ENCODE measurements around the gene ATP5F1D. TPM values are rescaled to one million over a fixed set of nuclear protein-coding genes. Genes with fewer than 3 reads are reported as not detected.
A peak's percentile ranks its signal among the peaks of the same experiment; 100 is the strongest.

ATP5F1D gene
- total and polyA plus RNA-seq, 2 donors (not counting 1 experiment from before 2014, with no cell fraction given): 150 to 166 TPM

DNA sequence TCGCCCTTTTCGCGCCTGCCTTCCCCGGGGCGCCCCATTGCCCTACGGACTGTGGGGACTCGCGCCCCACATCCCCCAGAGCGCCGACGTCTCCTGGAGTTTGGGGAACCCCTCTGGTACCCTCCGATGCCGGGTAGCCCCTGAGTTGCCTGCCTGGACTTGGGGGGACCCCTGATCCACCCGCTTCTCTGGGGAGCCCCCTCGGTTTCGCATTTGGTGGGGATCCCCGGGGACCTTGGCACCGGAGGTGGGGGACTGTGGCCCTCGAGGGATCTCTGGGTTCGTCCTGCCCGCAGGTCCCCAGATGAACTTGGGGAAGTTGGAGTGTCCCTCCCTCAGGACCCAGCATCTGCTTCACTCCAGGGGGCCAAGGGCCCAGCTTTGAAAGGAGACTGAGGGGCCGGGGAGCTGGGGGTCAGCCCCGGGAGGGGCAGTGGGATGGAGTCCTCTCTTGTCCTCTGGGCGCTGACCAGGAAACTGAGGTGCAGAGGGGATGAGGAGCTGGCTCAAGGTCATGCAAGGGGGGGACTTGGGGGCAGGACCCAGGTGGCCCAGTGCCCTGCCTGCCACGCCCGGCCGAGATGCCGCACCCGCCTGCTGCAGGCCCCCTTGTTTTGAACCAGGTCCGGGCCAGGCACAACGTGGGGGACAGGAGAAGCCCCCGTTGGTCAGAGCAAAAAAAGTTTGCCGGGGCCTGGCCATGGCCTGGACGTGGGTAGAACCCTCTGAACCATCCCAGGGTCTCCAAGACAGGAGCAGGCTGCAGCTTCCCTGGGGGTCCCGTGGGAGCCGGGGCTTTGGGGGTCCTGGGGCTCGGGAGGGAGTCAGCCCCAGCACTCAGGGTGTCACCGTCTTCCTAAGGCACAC is 45.2 kb downstream of the ATP5F1D start:
- H3K4me2 ChIP-seq (replicated peaks; ENCODE audit: low read depth, low read length, poor library complexity, severe bottlenecking): peak overlapping the region; percentile 38
- peak overlapping the region; percentile 62 for H3K4me3 Mint-ChIP-seq
- no peak overlapping the region for H3K27ac ChIP-seq (ENCODE audit: low read length in 2 of 2)
- ChIA-PET POLR2A (no interaction called here), CTCF (no interaction called here)
- WGBS (ENCODE audit: insufficient coverage): 38% methylated on average over 38 of the region's 38 CpGs
- peaks cover 0 to 69% (median 22%) of the 10 kb centered on the region in 4 experiments for H3K27me3 ChIP-seq (replicated peaks in 1 of 4; ENCODE audit: control extremely low read depth in 1 of 4, control insufficient read depth in 3 of 4, insufficient read depth in 4 of 4, low read length in 3 of 4)
- TF ChIP-seq, protein P1, sequence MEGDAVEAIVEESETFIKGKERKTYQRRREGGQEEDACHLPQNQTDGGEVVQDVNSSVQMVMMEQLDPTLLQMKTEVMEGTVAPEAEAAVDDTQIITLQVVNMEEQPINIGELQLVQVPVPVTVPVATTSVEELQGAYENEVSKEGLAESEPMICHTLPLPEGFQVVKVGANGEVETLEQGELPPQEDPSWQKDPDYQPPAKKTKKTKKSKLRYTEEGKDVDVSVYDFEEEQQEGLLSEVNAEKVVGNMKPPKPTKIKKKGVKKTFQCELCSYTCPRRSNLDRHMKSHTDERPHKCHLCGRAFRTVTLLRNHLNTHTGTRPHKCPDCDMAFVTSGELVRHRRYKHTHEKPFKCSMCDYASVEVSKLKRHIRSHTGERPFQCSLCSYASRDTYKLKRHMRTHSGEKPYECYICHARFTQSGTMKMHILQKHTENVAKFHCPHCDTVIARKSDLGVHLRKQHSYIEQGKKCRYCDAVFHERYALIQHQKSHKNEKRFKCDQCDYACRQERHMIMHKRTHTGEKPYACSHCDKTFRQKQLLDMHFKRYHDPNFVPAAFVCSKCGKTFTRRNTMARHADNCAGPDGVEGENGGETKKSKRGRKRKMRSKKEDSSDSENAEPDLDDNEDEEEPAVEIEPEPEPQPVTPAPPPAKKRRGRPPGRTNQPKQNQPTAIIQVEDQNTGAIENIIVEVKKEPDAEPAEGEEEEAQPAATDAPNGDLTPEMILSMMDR (IDR thresholded peaks at IDR 0.05): no peak
- peak; percentile 10 for TF ChIP-seq EZH2 (IDR thresholded peaks at IDR 0.05; ENCODE audit: borderline replicate concordance, insufficient read depth, low read depth, low read length, poor library complexity, severe bottlenecking)
- no peak overlapping the region for H3K27ac Mint-ChIP-seq
- no peak overlapping the region for H3K9ac ChIP-seq (ENCODE audit: low read length)
- ATAC-seq (ENCODE audit: low read depth) (no peak), DNase-seq (peak; percentile 39)
- no peaks in the 10 kb centered on the region for H3K9me3 Mint-ChIP-seq (ENCODE audit: insufficient read depth)
- H3K4me1 Mint-ChIP-seq: peaks cover 15% of the 10 kb centered on the region
- no peaks in the 10 kb centered on the region for H4K20me1 ChIP-seq (ENCODE audit: control insufficient read depth, insufficient read depth, low read length, poor library complexity, severe bottlenecking)
- intact Hi-C loops (cut with micrococcal nuclease): no loop called here
- H2AFZ ChIP-seq (ENCODE audit: insufficient read depth, low read depth, low read length, poor library complexity, severe bottlenecking): no peak overlapping the region
- peaks cover 0 to 8% (median 0%) of the 10 kb centered on the region in 3 donors for H3K9me3 ChIP-seq (ENCODE audit: control extremely low read depth in 1 of 3, control insufficient read depth in 2 of 3, insufficient read depth in 1 of 3, low read length in 2 of 3)
- peaks cover 10 to 16% of the 10 kb centered on the region in 2 donors for H3K4me1 ChIP-seq (ENCODE audit: control insufficient read depth in 2 of 2, insufficient read depth in 2 of 2, low read length in 2 of 2)
- no peak overlapping the region for H3K4me3 ChIP-seq (ENCODE audit: control extremely low read depth in 1 of 5, extremely low read depth in 1 of 5, insufficient read depth in 1 of 5, low read depth in 2 of 5, low read length in 4 of 5)
- no peaks in the 10 kb centered on the region for H3K79me2 ChIP-seq (ENCODE audit: control insufficient read depth, insufficient read depth, low read length)
- H3K27me3 Mint-ChIP-seq: peaks cover 21% of the 10 kb centered on the region
- no peaks in the 10 kb centered on the region for H3K36me3 ChIP-seq (replicated peaks in 1 of 2; ENCODE audit: control extremely low read depth in 1 of 2, control insufficient read depth in 1 of 2, extremely low read depth in 1 of 2, insufficient read depth in 2 of 2, low read length in 1 of 2)
